Measurements from ENCODE around the gene C11orf16.
"Not testable (repeated sequence)": the region's sequence is repeated elsewhere in the genome, so short reads cannot be mapped to it uniquely, and the experiment has no call there.

Gene C11orf16

DNA sequence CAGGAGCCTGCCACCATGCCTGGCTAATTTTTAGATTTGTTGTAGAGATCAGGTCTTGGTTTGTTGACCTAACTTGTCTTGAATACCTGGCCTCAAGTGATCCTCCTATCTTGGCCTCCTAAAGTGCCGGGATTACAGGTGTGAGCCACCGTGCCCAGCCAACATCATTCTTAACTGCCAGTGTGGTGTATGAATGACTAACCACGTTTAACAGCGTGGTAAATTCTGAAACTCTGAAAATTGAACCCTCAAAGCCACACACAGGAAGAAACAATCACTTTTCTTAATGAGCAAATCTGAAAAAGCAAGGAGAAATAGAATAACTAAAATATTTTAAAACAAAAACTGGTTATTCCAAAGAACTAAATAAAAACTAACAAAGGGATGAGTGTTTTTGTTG is 24.1 kb upstream of the C11orf16 start:
- no peaks in the 10 kb centered on the region for H3K9me3 Mint-ChIP-seq
- H3K27ac Mint-ChIP-seq: no peak overlapping the region
- H3K4me3 Mint-ChIP-seq: no peak overlapping the region
- peaks cover 42% of the 10 kb centered on the region for H3K36me3 Mint-ChIP-seq
- CTCF ChIA-PET: interaction anchor here (0.7 to 1.8 kb wide), 2 partner anchors 22 to 43 kb away, joined by 3 to 4 read pairs; no protein-coding TSS in a partner anchor
- H3K4me1 Mint-ChIP-seq: peaks cover 32% of the 10 kb centered on the region
- no peak for DNase-seq
- no peaks in the 10 kb centered on the region for H3K27me3 Mint-ChIP-seq

GRCh38 chr11:8948886-8949285 is 16.1 kb upstream of the C11orf16 start:
- DNase-seq: no peak
- Mint-ChIP-seq H3K4me1 (no peaks in the 10 kb centered on the region), H3K27ac (no peak overlapping the region), H3K4me3 (no peak overlapping the region), H3K36me3 (peaks cover 51% of the 10 kb centered on the region), H3K9me3 (no peaks in the 10 kb centered on the region), H3K27me3 (peaks cover 2% of the 10 kb centered on the region)
- CTCF ChIA-PET: interaction anchor here (1.4 to 2.0 kb wide), 2 partner anchors 11 to 13 kb away, joined by 4 read pairs; no protein-coding TSS in a partner anchor

DNA sequence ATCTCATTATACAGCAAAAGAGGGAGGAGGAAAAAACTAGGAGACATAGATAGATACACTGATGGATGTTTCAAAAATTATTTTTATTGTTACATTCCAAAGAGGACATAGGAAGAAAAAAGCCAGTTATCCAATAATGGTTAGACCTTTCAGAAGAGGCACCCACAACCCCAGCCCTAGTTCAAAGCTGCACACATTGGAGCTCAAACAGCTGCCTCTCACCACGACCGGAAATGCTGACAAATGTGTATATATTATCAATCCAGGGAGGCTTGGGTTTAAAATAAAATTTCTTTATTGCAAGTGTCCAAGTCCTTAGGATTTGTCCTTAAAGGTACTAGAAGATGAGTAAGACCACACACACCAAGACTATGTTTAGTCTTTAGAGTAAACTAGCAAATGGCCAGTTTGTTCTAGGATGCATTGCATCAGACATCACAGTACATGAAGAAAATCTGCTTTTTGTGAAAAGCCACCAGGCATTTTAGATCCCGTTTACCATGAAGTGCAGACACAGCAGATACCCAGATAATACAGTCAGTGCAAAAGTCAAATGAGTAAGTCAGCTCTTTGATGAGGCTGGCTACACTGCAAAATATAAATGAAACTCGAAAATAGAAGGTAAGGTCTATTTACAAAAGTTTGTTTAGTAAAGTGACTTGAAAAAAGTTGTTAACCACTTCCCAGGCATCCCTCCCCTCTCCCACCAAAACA is 14.6 kb upstream of the C11orf16 start:
- no peak overlapping the region for H3K4me3 Mint-ChIP-seq
- DNase-seq: no peak
- no peaks in the 10 kb centered on the region for H3K4me1 Mint-ChIP-seq
- peaks cover 7% of the 10 kb centered on the region for H3K27me3 Mint-ChIP-seq
- no peaks in the 10 kb centered on the region for H3K9me3 Mint-ChIP-seq
- H3K36me3 Mint-ChIP-seq: peaks cover 37% of the 10 kb centered on the region
- CTCF ChIA-PET: interaction anchor here (0.9 kb wide), 1 partner anchor 33 kb away, joined by 4 read pairs; no protein-coding TSS in a partner anchor
- no peak overlapping the region for H3K27ac Mint-ChIP-seq

DNA sequence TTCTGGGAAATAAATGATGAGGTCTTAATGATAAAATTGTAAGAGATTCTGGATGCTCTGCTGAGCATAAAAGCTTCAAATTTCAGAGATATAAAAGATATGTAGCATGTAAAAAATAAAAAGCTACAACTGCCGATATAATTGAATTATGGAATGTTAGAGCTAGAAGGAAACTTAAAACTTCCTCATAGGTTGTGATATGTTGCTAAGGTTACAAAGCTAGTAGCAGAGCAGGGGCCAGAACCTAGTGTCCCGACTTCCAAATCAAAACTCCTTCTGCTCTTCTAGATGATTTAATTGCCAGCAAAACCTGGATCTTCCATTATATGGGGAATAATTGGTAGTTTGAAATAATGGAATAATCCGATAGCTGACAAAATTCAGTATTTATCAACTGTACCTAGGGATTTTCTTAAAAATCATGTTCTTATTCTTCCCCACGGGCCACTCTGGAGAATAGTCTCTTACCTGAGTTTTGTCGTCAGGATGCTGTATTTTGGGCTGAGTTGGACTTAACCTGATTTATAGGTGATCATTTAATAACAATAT is 9.8 kb upstream of the C11orf16 start, which contains the start of gene ASCL3:
TSS of gene ASCL3 (minus strand) at position 499 of the 549 bp plus-strand sequence. CDS start 4,855 bp downstream, outside the sequence.
- Mint-ChIP-seq H3K27me3 (peaks cover 22% of the 10 kb centered on the region), H3K36me3 (peaks cover 10% of the 10 kb centered on the region), H3K4me1 (no peaks in the 10 kb centered on the region), H3K9me3 (no peaks in the 10 kb centered on the region), H3K27ac (no peak within 1 kb of the TSS), H3K4me3 (no peak within 1 kb of the TSS)
- CTCF ChIA-PET: interaction anchor here (1.5 kb wide), 1 partner anchor 17 kb away, joined by 6 read pairs; no protein-coding TSS in a partner anchor
- DNase-seq: no peak

GRCh38 chr11:8941341-8942103 is 8.8 kb upstream of the C11orf16 start:
- CTCF ChIA-PET: interaction anchor here (1.5 kb wide), 1 partner anchor 18 kb away, joined by 6 read pairs; no protein-coding TSS in a partner anchor
- peaks cover 22% of the 10 kb centered on the region for H3K27me3 Mint-ChIP-seq
- no peaks in the 10 kb centered on the region for H3K9me3 Mint-ChIP-seq
- H3K4me1 Mint-ChIP-seq: no peaks in the 10 kb centered on the region
- no peak for DNase-seq
- peaks cover 4% of the 10 kb centered on the region for H3K36me3 Mint-ChIP-seq
- no peak overlapping the region for H3K27ac Mint-ChIP-seq
- no peak overlapping the region for H3K4me3 Mint-ChIP-seq

DNA sequence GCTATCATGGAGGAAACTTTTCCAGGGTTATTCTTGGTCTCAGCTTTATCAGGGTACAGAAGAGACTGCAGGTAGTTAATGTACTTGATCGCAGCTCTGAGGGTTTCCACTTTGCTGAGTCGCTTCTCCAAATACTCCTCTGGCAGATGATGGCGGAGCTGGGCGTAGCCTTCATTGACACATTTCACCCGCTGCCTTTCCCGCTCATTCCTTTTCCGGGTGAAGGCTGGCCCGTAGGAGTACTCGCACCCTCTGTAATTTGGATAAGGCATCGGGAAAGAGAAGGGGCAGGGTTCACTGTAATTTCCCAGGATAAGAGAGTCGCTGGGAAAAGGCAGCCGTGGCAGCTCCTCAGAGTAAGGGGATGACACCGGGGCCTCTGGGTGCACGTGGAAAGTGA is 4.9 kb upstream of the C11orf16 start:
- CTCF ChIA-PET: interaction anchor here (1.0 to 1.3 kb wide), 2 partner anchors 22 to 200 kb away, joined by 3 to 4 read pairs; no protein-coding TSS in a partner anchor
- no peak overlapping the region for H3K4me3 Mint-ChIP-seq
- peaks cover 15% of the 10 kb centered on the region for H3K27me3 Mint-ChIP-seq
- no peak for DNase-seq
- H3K4me1 Mint-ChIP-seq: peaks cover 5% of the 10 kb centered on the region
- H3K36me3 Mint-ChIP-seq: no peaks in the 10 kb centered on the region
- no peaks in the 10 kb centered on the region for H3K9me3 Mint-ChIP-seq
- no peak overlapping the region for H3K27ac Mint-ChIP-seq

- Mint-ChIP-seq H3K27me3 (peaks cover 15% of the 10 kb centered on the region), H3K4me1 (peaks cover 5% of the 10 kb centered on the region), H3K4me3 (no peak overlapping the region), H3K9me3 (no peaks in the 10 kb centered on the region), H3K36me3 (no peaks in the 10 kb centered on the region), H3K27ac (no peak overlapping the region)
- DNase-seq: no peak
- CTCF ChIA-PET: interaction anchor here (1.0 to 1.3 kb wide), 3 partner anchors 23 to 201 kb away, joined by 3 to 4 read pairs (median 4); no protein-coding TSS in a partner anchor
Observed at GRCh38 chr11:8937159-8937558, 4.4 kb upstream of the C11orf16 start.

DNA sequence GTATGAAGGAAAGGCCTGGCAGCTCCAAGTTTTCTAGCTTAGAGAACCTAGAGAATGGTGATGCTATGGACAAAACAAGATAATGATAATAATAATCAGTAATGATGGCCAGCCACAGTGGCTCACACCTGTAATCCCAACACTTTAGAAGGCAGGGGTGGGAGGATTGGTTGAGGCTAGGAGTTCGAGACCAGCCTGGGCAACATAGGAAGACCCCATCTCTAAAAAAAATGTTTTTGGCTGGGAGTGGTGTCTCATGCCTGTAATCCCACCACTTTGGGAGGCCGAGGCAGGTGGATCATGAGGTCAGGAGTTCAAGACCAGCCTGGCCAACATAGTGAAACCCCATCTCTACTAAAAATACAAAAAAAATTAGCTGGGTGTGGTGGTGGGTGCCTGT is 3.0 kb upstream of the C11orf16 start:
- not testable (repeated sequence) for H3K9me3 Mint-ChIP-seq, H3K36me3 Mint-ChIP-seq, H3K4me3 Mint-ChIP-seq, H3K27me3 Mint-ChIP-seq, DNase-seq, H3K27ac Mint-ChIP-seq, H3K4me1 Mint-ChIP-seq
- CTCF ChIA-PET: interaction anchor here (1.0 to 1.2 kb wide), 3 partner anchors 21 to 24 kb away, joined by 3 to 7 read pairs (median 5); no protein-coding TSS in a partner anchor

DNA sequence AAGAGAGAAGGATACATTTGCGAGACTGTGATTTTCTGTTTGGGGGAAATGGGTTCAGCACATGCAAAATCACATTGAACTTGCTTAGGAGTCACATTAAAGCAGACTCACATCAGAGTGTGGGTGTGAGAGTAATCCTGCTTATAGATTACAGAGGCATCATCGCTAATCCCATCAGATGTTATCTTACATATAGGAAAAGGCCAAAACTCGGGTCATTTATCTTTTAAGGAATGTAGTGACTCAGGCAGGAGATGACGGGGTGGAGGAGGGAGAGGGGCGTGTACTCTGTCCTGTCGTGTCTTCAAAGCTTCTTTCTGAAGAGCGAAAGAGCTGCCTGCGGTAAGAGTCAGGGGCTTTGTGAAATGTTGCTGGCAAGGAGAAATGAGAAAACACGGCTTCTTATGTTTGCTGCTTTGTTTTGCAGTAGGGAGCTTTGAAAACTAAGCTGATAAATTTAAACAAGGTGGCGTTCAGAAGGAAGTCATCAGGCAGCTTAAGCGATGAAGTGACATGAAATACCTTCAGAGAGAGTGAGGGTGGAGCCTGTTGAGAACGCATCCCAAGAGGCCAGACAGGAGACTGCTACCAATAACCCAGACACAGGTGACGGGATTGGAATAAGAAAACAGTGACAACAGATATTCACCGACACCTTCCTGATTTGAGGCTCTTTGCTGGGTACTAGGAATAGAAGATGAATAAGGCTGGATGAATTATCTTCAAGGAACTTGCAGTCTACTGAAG is 2.2 kb upstream of the C11orf16 start:
- peaks cover 5% of the 10 kb centered on the region for H3K4me1 Mint-ChIP-seq
- H3K9me3 Mint-ChIP-seq: no peaks in the 10 kb centered on the region
- DNase-seq: no peak
- no peaks in the 10 kb centered on the region for H3K36me3 Mint-ChIP-seq
- H3K27ac Mint-ChIP-seq: no peak overlapping the region
- no peaks in the 10 kb centered on the region for H3K27me3 Mint-ChIP-seq
- no peak overlapping the region for H3K4me3 Mint-ChIP-seq
- CTCF ChIA-PET: interaction anchor here (1.0 to 1.2 kb wide), 4 partner anchors 20 to 54 kb away, joined by 3 to 7 read pairs (median 4); no protein-coding TSS in a partner anchor

DNA sequence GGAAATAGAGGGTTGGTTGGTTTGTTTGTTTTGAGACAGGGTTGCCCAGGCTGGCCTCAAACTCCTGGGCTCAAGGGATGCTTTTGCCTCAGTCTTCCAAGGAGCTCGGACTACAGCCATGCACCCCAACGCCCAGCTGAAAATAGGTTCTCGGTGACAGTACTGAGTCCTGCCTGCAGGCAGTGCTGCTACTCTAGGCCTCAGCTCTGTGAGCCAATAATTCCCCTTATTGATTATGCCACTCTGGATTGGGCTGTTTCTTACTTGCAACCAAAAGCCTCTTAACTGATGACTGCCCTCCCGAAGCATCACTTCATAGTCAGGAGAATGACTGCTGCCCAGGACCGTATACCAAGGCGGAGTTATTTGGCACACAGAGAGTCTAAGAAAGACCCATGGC is 1.2 kb upstream of the C11orf16 start:
- CTCF ChIA-PET: no interaction called here
- peaks cover 5% of the 10 kb centered on the region for H3K4me1 Mint-ChIP-seq
- no peak overlapping the region for H3K27ac Mint-ChIP-seq
- no peaks in the 10 kb centered on the region for H3K9me3 Mint-ChIP-seq
- no peak for DNase-seq
- no peak overlapping the region for H3K4me3 Mint-ChIP-seq
- H3K36me3 Mint-ChIP-seq: no peaks in the 10 kb centered on the region
- no peaks in the 10 kb centered on the region for H3K27me3 Mint-ChIP-seq

- no peak for DNase-seq
- Mint-ChIP-seq H3K4me1 (peaks cover 5% of the 10 kb centered on the region), H3K36me3 (no peaks in the 10 kb centered on the region), H3K27ac (no peak overlapping the region), H3K9me3 (no peaks in the 10 kb centered on the region), H3K4me3 (no peak overlapping the region), H3K27me3 (no peaks in the 10 kb centered on the region)
- CTCF ChIA-PET: interaction anchor here (0.7 to 1.6 kb wide), 2 partner anchors 16 to 29 kb away, joined by 3 to 4 read pairs; no protein-coding TSS in a partner anchor
Observed at GRCh38 chr11:8930456-8931175, 2.1 kb downstream of the C11orf16 start.

GRCh38 chr11:8928981-8929615 is 3.6 kb downstream of the C11orf16 start:
- CTCF ChIA-PET: interaction anchor here (1.6 kb wide), 1 partner anchor 14 kb away, joined by 4 read pairs; no protein-coding TSS in a partner anchor
- Mint-ChIP-seq H3K4me3 (no peak overlapping the region), H3K9me3 (no peaks in the 10 kb centered on the region), H3K36me3 (peaks cover 3% of the 10 kb centered on the region), H3K4me1 (no peaks in the 10 kb centered on the region), H3K27me3 (no peaks in the 10 kb centered on the region), H3K27ac (no peak overlapping the region)
- no peak for DNase-seq

DNA sequence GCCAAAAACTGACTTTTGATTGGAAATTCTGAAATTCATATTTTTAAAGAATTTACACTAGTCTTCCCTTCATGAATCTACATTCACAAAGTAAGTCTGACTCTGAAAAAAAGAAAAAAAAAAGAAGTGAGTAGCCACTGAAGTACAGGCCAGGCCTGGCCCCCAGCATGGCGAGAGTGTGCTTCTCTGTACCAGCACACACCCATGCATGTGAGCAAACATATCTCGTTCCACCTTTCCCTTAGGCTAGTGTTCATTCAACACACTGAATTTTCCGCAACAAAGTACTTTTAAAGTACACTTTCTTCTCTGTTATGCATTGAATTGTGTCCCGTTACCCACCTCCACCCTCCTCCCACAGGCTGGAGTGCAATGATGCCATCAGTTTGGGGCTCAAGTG is 4.5 kb downstream of the C11orf16 start:
- peaks cover 3% of the 10 kb centered on the region for H3K36me3 Mint-ChIP-seq
- CTCF ChIA-PET: no interaction called here
- no peak for DNase-seq
- H3K27me3 Mint-ChIP-seq: no peaks in the 10 kb centered on the region
- H3K4me1 Mint-ChIP-seq: no peaks in the 10 kb centered on the region
- no peaks in the 10 kb centered on the region for H3K9me3 Mint-ChIP-seq
- H3K4me3 Mint-ChIP-seq: no peak overlapping the region
- no peak overlapping the region for H3K27ac Mint-ChIP-seq

Measured in activated naive CD4-positive, alpha-beta T cell treated with anti-CD3 and anti-CD28 coated beads, Interleukin-2, amount 10 ng/mL, durations not matched to agents 7 days and 5 days (primary cell).